Choroid plexus epithelial cell (primary cell): Measurements from ENCODE around the gene MSL3B.

Source experiments
- DNase-seq: peaks from one replicate; pipeline ENCODE4 v3.0.0-alpha.2; 2010; ENCODE audit warnings: low read depth
- H3K4me3 ChIP-seq: 2 replicates; pipeline ENCODE4 v1.5.1; 2011; ENCODE audit warnings: low read depth, mild to moderate bottlenecking, control low read depth, low read length, moderate library complexity
- CTCF ChIP-seq: conservative IDR thresholded peaks from 2 replicates; pipeline ENCODE4 v1.5.1; 2011; ENCODE audit warnings: low read depth, mild to moderate bottlenecking, control low read depth, inconsistent platforms, low read length, moderate library complexity

Gene MSL3B

GRCh38 chr2:233835230-233836186 is 32.7 kb downstream of the MSL3B start:
- TF ChIP-seq CTCF, result no peak
- DNase-seq, result no peak
- no peak overlapping the region for H3K4me3 ChIP-seq

GRCh38 chr2:233833345-233833744 is 34.8 kb downstream of the MSL3B start:
- no peak for TF ChIP-seq CTCF

GRCh38 chr2:233832869-233833311 is 35.3 kb downstream of the MSL3B start:
- DNase-seq, result peak; percentile 84
- TF ChIP-seq CTCF, result peak; percentile 77
- peak overlapping the region; percentile 4 for H3K4me3 ChIP-seq

More at GRCh38 chr2:233833345-233833744, 34.8 kb downstream of the MSL3B start:
- peak; percentile 19 for DNase-seq
- H3K4me3 ChIP-seq, result no peak overlapping the region

GRCh38 chr2:233832414-233832813 is 35.8 kb downstream of the MSL3B start:
- peak; percentile 24 for DNase-seq
- TF ChIP-seq CTCF, result no peak
- H3K4me3 ChIP-seq, result no peak overlapping the region

GRCh38 chr2:233831861-233832260 is 36.3 kb downstream of the MSL3B start:
- H3K4me3 ChIP-seq, result no peak overlapping the region
- DNase-seq, result no peak
- no peak for TF ChIP-seq CTCF

GRCh38 chr2:233831011-233831721 is 37.0 kb downstream of the MSL3B start:
- TF ChIP-seq CTCF, result no peak
- DNase-seq, result no peak
- no peak overlapping the region for H3K4me3 ChIP-seq
